CD4-positive, alpha-beta memory T cell (primary cell): ENCODE results near the gene GYS1. TPM values are rescaled to one million over a fixed set of nuclear protein-coding genes. Genes with fewer than 3 reads are reported as not detected.

Experiments
- CTCF ChIA-PET: fragments of 350-600 bp; sonication (Branson Sonifier 250); formaldehyde crosslinking; loops from one replicate; lab custom pipeline; 2021; ENCODE audit warnings: inconsistent platforms; ENCODE audit not compliant: partially characterized antibody; lab: Charles Lee
- POLR2A ChIA-PET: fragments of 350-600 bp; sonication (Branson Sonifier 250); formaldehyde crosslinking; loops from one replicate; lab custom pipeline; 2021; ENCODE audit not compliant: partially characterized antibody; lab: Charles Lee
- DNase-seq, 5 donors: peaks; one replicate each; pipeline versions ENCODE4 v3.0.0 to v3.0.0-alpha.2; 2020 to 2022; ENCODE audit warnings: mixed read lengths in 1 of 5
- H3K27ac ChIP-seq: one replicate; pipeline ENCODE4 v1.7.0; 2013; ENCODE audit warnings: low read depth, low read length
- H3K27me3 ChIP-seq: 2 replicates; pipeline ENCODE4 v1.7.0; 2013; ENCODE audit warnings: mild to moderate bottlenecking, low read length, moderate library complexity; ENCODE audit not compliant: insufficient read depth
- H3K36me3 ChIP-seq: 2 replicates; pipeline ENCODE4 v1.7.0; 2013; ENCODE audit warnings: mild to moderate bottlenecking, low read length, moderate library complexity; ENCODE audit not compliant: insufficient read depth
- H3K4me1 ChIP-seq: 2 replicates; pipeline ENCODE4 v1.7.0; 2013; ENCODE audit warnings: mild to moderate bottlenecking, low read length, moderate library complexity; ENCODE audit not compliant: insufficient read depth
- H3K4me3 ChIP-seq, 2 donors: one replicate each; pipeline ENCODE4 v1.7.0; 2013; ENCODE audit warnings: low read length in 2 of 2, mild to moderate bottlenecking in 1 of 2
- H3K9me3 ChIP-seq, 2 donors: one replicate each; pipeline ENCODE4 v1.7.0; 2013; ENCODE audit warnings: low read length in 2 of 2, control low read depth in 1 of 2; ENCODE audit not compliant: control insufficient read depth in 1 of 2
- H3K27ac Mint-ChIP-seq, 7 donors: one replicate each; pipeline ENCODE4 v1.8.0; 2020 to 2021; ENCODE audit warnings: mixed read lengths in 7 of 7, mild to moderate bottlenecking in 6 of 7, inconsistent platforms in 3 of 7, moderate library complexity in 3 of 7
- H3K27me3 Mint-ChIP-seq, 2 donors: one replicate each; pipeline ENCODE4 v1.8.0; 2020 to 2021; ENCODE audit warnings: mixed read lengths in 2 of 2
- H3K36me3 Mint-ChIP-seq, 2 donors: one replicate each; pipeline ENCODE4 v1.8.0; 2020 to 2021; ENCODE audit warnings: mixed read lengths in 2 of 2, inconsistent platforms in 1 of 2, mild to moderate bottlenecking in 1 of 2
- H3K4me1 Mint-ChIP-seq, 4 donors: one replicate each; pipeline ENCODE4 v1.8.0; 2020 to 2021; ENCODE audit warnings: mixed read lengths in 4 of 4, mild to moderate bottlenecking in 1 of 4
- H3K4me3 Mint-ChIP-seq, 8 donors: one replicate each; pipeline ENCODE4 v1.8.0; 2020 to 2021; ENCODE audit warnings: mixed read lengths in 8 of 8, mild to moderate bottlenecking in 7 of 8, moderate library complexity in 6 of 8, inconsistent platforms in 3 of 8
- H3K9me3 Mint-ChIP-seq, 8 donors: one replicate each; pipeline ENCODE4 v1.8.0; 2020 to 2021; ENCODE audit warnings: mixed read lengths in 8 of 8, mild to moderate bottlenecking in 5 of 8, inconsistent platforms in 3 of 8, moderate library complexity in 1 of 8
- intact Hi-C: fragments of 100-400 bp; cut with micrococcal nuclease; formaldehyde crosslinking; loops from one replicate; pipeline ENCODE4 v1.15.1; 2023
- polyA plus RNA-seq, 2 donors: library from polyadenylated mRNA; unstranded; fragments of 300-500 nt; fragmentation: Illumina TruSeq; gene quantifications; one replicate each; pipeline ENCODE4 v1.2.3, GENCODE V29; 2021
- total RNA-seq, 2 experiments: library from RNA; stranded (reverse); gene quantifications; one replicate each; pipeline ENCODE4 v1.2.3, GENCODE V29; 2021

GYS1 gene
- total and polyA plus RNA-seq, 4 experiments from 2014 or later: 30.6 to 56.4 (median 43.8) TPM

- Mint-ChIP-seq H3K4me1 (no peaks in the 10 kb centered on the region), H3K9me3 (peaks cover 0 to 4% (median 0%) of the 10 kb centered on the region in 8 donors), H3K27ac (no peak overlapping the region), H3K36me3 (no peaks in the 10 kb centered on the region), H3K27me3 (no peaks in the 10 kb centered on the region), H3K4me3 (no peak overlapping the region)
- DNase-seq: no peak
- ChIA-PET POLR2A (no interaction called here), CTCF (interaction anchor here (1.0 to 1.5 kb wide), 2 partner anchors 15 to 105 kb away, joined by 3 to 4 read pairs; no protein-coding TSS in a partner anchor)
- no peaks in the 10 kb centered on the region for H3K36me3 ChIP-seq
- intact Hi-C loops: no loop called here
- H3K27me3 ChIP-seq: no peaks in the 10 kb centered on the region
- no peaks in the 10 kb centered on the region for H3K9me3 ChIP-seq
- H3K4me1 ChIP-seq: no peaks in the 10 kb centered on the region
- no peak overlapping the region for H3K4me3 ChIP-seq
- no peak overlapping the region for H3K27ac ChIP-seq
These were observed 46.4 kb downstream of the GYS1 start for GRCh38 chr19:48946463-48947257.

GRCh38 chr19:48945817-48946216 lies 47.3 kb downstream of the GYS1 start:
- CTCF ChIA-PET: interaction anchor here (1.5 kb wide), 1 partner anchor 16 kb away, joined by 4 read pairs; no protein-coding TSS in a partner anchor
- H3K9me3 ChIP-seq: no peaks in the 10 kb centered on the region
- H3K9me3 Mint-ChIP-seq: peaks cover 0 to 6% (median 0%) of the 10 kb centered on the region in 8 donors
- H3K36me3 Mint-ChIP-seq: peaks cover 0 to 6% of the 10 kb centered on the region in 2 donors
- no peak overlapping the region for H3K27ac Mint-ChIP-seq
- H3K27me3 ChIP-seq: no peaks in the 10 kb centered on the region
- intact Hi-C loops: no loop called here
- POLR2A ChIA-PET: interaction anchor here (1.9 kb wide), 1 partner anchor 13 kb away, joined by 6 read pairs; the partner anchor contains the start of gene DHDH
- DNase-seq: no peak
- no peak overlapping the region for H3K4me3 ChIP-seq
- H3K4me3 Mint-ChIP-seq: no peak overlapping the region
- no peaks in the 10 kb centered on the region for H3K4me1 Mint-ChIP-seq
- H3K27ac ChIP-seq: no peak overlapping the region
- H3K4me1 ChIP-seq: no peaks in the 10 kb centered on the region
- H3K27me3 Mint-ChIP-seq: no peaks in the 10 kb centered on the region
- no peaks in the 10 kb centered on the region for H3K36me3 ChIP-seq

- peaks cover 0 to 6% of the 10 kb centered on the region in 2 donors for H3K36me3 Mint-ChIP-seq
- CTCF ChIA-PET: no interaction called here
These were observed 47.7 kb downstream of the GYS1 start for GRCh38 chr19:48945415-48945814.

GRCh38 chr19:48943081-48943480 lies 50.0 kb downstream of the GYS1 start:
- CTCF ChIA-PET: interaction anchor here (1.4 kb wide), 1 partner anchor 10 kb away, joined by 3 read pairs; no protein-coding TSS in a partner anchor
- H3K4me1 ChIP-seq: no peaks in the 10 kb centered on the region
- Mint-ChIP-seq H3K9me3 (peaks cover 0 to 9% (median 0%) of the 10 kb centered on the region in 8 donors), H3K4me1 (no peaks in the 10 kb centered on the region), H3K27ac (peak overlapping the region in 1 of 7 donors; percentile 36), H3K36me3 (peaks cover 0 to 6% of the 10 kb centered on the region in 2 donors), H3K4me3 (no peak overlapping the region), H3K27me3 (no peaks in the 10 kb centered on the region)
- H3K9me3 ChIP-seq: no peaks in the 10 kb centered on the region
- DNase-seq: no peak
- H3K4me3 ChIP-seq: no peak overlapping the region
- no peak overlapping the region for H3K27ac ChIP-seq
- intact Hi-C loops: no loop called here
- POLR2A ChIA-PET: interaction anchor here (0.8 kb wide), 1 partner anchor 10 kb away, joined by 3 read pairs; no protein-coding TSS in a partner anchor
- no peaks in the 10 kb centered on the region for H3K27me3 ChIP-seq
- H3K36me3 ChIP-seq: no peaks in the 10 kb centered on the region

More at GRCh38 chr19:48945415-48945814, 47.7 kb downstream of the GYS1 start:
- no peak overlapping the region for H3K4me3 Mint-ChIP-seq
- H3K27ac Mint-ChIP-seq: no peak overlapping the region
- Histone ChIP-seq H3K4me3 (no peak overlapping the region), H3K27ac (no peak overlapping the region), H3K36me3 (no peaks in the 10 kb centered on the region), H3K4me1 (no peaks in the 10 kb centered on the region), H3K27me3 (no peaks in the 10 kb centered on the region), H3K9me3 (no peaks in the 10 kb centered on the region)
- no peak for DNase-seq
- H3K27me3 Mint-ChIP-seq: no peaks in the 10 kb centered on the region
- intact Hi-C loops: no loop called here
- POLR2A ChIA-PET: interaction anchor here (1.1 to 1.9 kb wide), 2 partner anchors 12 to 22 kb away, joined by 3 to 6 read pairs; partner anchors contain the start of gene DHDH
- peaks cover 0 to 7% (median 0%) of the 10 kb centered on the region in 8 donors for H3K9me3 Mint-ChIP-seq
- H3K4me1 Mint-ChIP-seq: no peaks in the 10 kb centered on the region

GRCh38 chr19:48940902-48941301 lies 52.2 kb downstream of the GYS1 start:
- peaks cover 0 to 6% of the 10 kb centered on the region in 2 donors for H3K36me3 Mint-ChIP-seq
- no peak overlapping the region for H3K4me3 Mint-ChIP-seq
- no peaks in the 10 kb centered on the region for H3K4me1 Mint-ChIP-seq
- ChIA-PET POLR2A (no interaction called here), CTCF (interaction anchor here (0.7 kb wide), 1 partner anchor 27 kb away, joined by 3 read pairs; no protein-coding TSS in a partner anchor)
- H3K27ac Mint-ChIP-seq: no peak overlapping the region
- no peak overlapping the region for H3K27ac ChIP-seq
- H3K9me3 ChIP-seq: no peaks in the 10 kb centered on the region
- no peak for DNase-seq
- H3K36me3 ChIP-seq: no peaks in the 10 kb centered on the region
- no peaks in the 10 kb centered on the region for H3K27me3 ChIP-seq
- H3K4me1 ChIP-seq: no peaks in the 10 kb centered on the region
- H3K9me3 Mint-ChIP-seq: peaks cover 0 to 5% (median 0%) of the 10 kb centered on the region in 8 donors
- intact Hi-C loops: no loop called here
- H3K4me3 ChIP-seq: no peak overlapping the region
- no peaks in the 10 kb centered on the region for H3K27me3 Mint-ChIP-seq

- Mint-ChIP-seq H3K4me1 (peaks cover 3 to 11% (median 7%) of the 10 kb centered on the region in 4 donors), H3K27ac (peak overlapping the region in 1 of 7 donors; percentile 52), H3K27me3 (no peaks in the 10 kb centered on the region), H3K4me3 (no peak overlapping the region), H3K9me3 (peaks cover 0 to 5% (median 0%) of the 10 kb centered on the region in 8 donors), H3K36me3 (peaks cover 0 to 6% of the 10 kb centered on the region in 2 donors)
- Histone ChIP-seq H3K27me3 (no peaks in the 10 kb centered on the region), H3K9me3 (no peaks in the 10 kb centered on the region), H3K27ac (no peak overlapping the region), H3K4me1 (peaks cover under 1% of the 10 kb centered on the region), H3K36me3 (no peaks in the 10 kb centered on the region), H3K4me3 (no peak overlapping the region)
- POLR2A ChIA-PET: no interaction called here
- no peak for DNase-seq
- CTCF ChIA-PET: no interaction called here
- intact Hi-C loops: no loop called here
These were observed 54.9 kb downstream of the GYS1 start for GRCh38 chr19:48938256-48938655.

GRCh38 chr19:48935864-48936263 lies 57.2 kb downstream of the GYS1 start:
- no peak overlapping the region for H3K4me3 Mint-ChIP-seq
- H3K4me1 Mint-ChIP-seq: peaks cover 5 to 17% (median 11%) of the 10 kb centered on the region in 4 donors
- Histone ChIP-seq H3K36me3 (no peaks in the 10 kb centered on the region), H3K4me1 (peaks cover 6% of the 10 kb centered on the region), H3K27ac (no peak overlapping the region), H3K27me3 (no peaks in the 10 kb centered on the region), H3K4me3 (no peak overlapping the region), H3K9me3 (no peaks in the 10 kb centered on the region)
- peaks cover 0 to 3% (median 0%) of the 10 kb centered on the region in 8 donors for H3K9me3 Mint-ChIP-seq
- ChIA-PET POLR2A (no interaction called here), CTCF (no interaction called here)
- no peaks in the 10 kb centered on the region for H3K27me3 Mint-ChIP-seq
- no peak for DNase-seq
- peaks cover 0 to under 1% of the 10 kb centered on the region in 2 donors for H3K36me3 Mint-ChIP-seq
- H3K27ac Mint-ChIP-seq: no peak overlapping the region
- intact Hi-C loops: no loop called here
